GM19239 (cell line): Measurements from ENCODE around the gene SEZ6.

Experiments
- DNase-seq: peaks from one replicate; pipeline ENCODE4 v3.0.0; 2011; ENCODE audit warnings: low spot score; ENCODE audit not compliant: insufficient read length
- FAIRE-seq: peaks from 2 replicates; lab custom pipeline; 2011; peaks lifted over from hg19 to GRCh38; lab: Jason Lieb, UNC

The SEZ6 gene

GRCh38 chr17:28916302-28916934 is 89.4 kb downstream of the SEZ6 start:
- FAIRE-seq (no peak), DNase-seq (no peak)

- DNase-seq (no peak), FAIRE-seq (no peak)
Measured at GRCh38 chr17:28912938-28913333, 92.9 kb downstream of the SEZ6 start.

GRCh38 chr17:28912281-28912937 is 93.4 kb downstream of the SEZ6 start:
- FAIRE-seq = no peak
- DNase-seq = no peak

- DNase-seq (no peak), FAIRE-seq (no peak)
Measured at GRCh38 chr17:28911411-28912045, 94.3 kb downstream of the SEZ6 start.

- DNase-seq (no peak), FAIRE-seq (no peak)
Measured at GRCh38 chr17:28910534-28910933, 95.3 kb downstream of the SEZ6 start.

GRCh38 chr17:28908640-28909167 is 97.1 kb downstream of the SEZ6 start:
- FAIRE-seq (no peak), DNase-seq (no peak)

- DNase-seq = no peak
- FAIRE-seq = no peak
Measured at GRCh38 chr17:28907709-28908475, 97.9 kb downstream of the SEZ6 start.

GRCh38 chr17:28906706-28907438 is 99.0 kb downstream of the SEZ6 start:
- no peak for FAIRE-seq
- DNase-seq = no peak

GRCh38 chr17:28906276-28906675 is 99.6 kb downstream of the SEZ6 start:
- DNase-seq = no peak
- no peak for FAIRE-seq
